Small intestine (tissue), 7 donors: ENCODE data around the gene PIANP. TPM values are rescaled to one million over a fixed set of nuclear protein-coding genes. Genes with fewer than 3 reads are reported as not detected.

ENCODE experiments used
- DNase-seq, 2 donors: peaks; one replicate each; pipeline versions ENCODE4 v3.0.0 to v3.0.0-alpha.2; 2013
- FAIRE-seq: peaks from 2 replicates; lab custom pipeline; 2012; peaks lifted over from hg19 to GRCh38; lab: Jason Lieb, UNC
- H3K27ac ChIP-seq, 3 donors: one replicate each; pipeline ENCODE4 v1.5.1; 2013; ENCODE audit warnings: low read length in 2 of 3, mild to moderate bottlenecking in 2 of 3, control low read depth in 1 of 3, inconsistent platforms in 1 of 3, low read depth in 1 of 3, moderate library complexity in 1 of 3
- H3K27me3 ChIP-seq, 3 donors: one replicate each; pipeline ENCODE4 v1.6.1; 2013; ENCODE audit warnings: low read length in 3 of 3, inconsistent platforms in 1 of 3; ENCODE audit not compliant: control insufficient read depth in 3 of 3, insufficient read depth in 3 of 3
- H3K36me3 ChIP-seq, 3 donors: one replicate each; pipeline ENCODE4 v1.6.1; 2013; ENCODE audit warnings: low read length in 3 of 3, inconsistent platforms in 1 of 3, low read depth in 1 of 3, mild to moderate bottlenecking in 1 of 3, moderate library complexity in 1 of 3; ENCODE audit not compliant: control insufficient read depth in 3 of 3, insufficient read depth in 2 of 3
- H3K4me1 ChIP-seq, 3 donors: one replicate each; pipeline ENCODE4 v1.6.1; 2013; ENCODE audit warnings: low read length in 2 of 3, inconsistent platforms in 1 of 3, low read depth in 1 of 3, mild to moderate bottlenecking in 1 of 3, moderate library complexity in 1 of 3; ENCODE audit not compliant: control insufficient read depth in 3 of 3, insufficient read depth in 2 of 3
- H3K4me3 ChIP-seq, 3 donors: one replicate each; pipeline ENCODE4 v1.5.1; 2013; ENCODE audit warnings: low read length in 3 of 3, control low read depth in 1 of 3, inconsistent platforms in 1 of 3, low read depth in 1 of 3, mild to moderate bottlenecking in 1 of 3, moderate library complexity in 1 of 3
- H3K9me3 ChIP-seq, 2 donors: one replicate each; pipeline ENCODE4 v1.6.1; 2013; ENCODE audit warnings: low read depth in 1 of 2, low read length in 1 of 2; ENCODE audit not compliant: control insufficient read depth in 2 of 2, insufficient read depth in 1 of 2
- WGBS, 3 donors: extraction: QIAGEN DNeasy Blood & Tissue Kit; methylation state at CpG; one replicate each; pipeline ENCODE4 v1.1.7; 2013; 5-methylcytosine and 5-hydroxymethylcytosine counted together
- polyA plus RNA-seq, 4 donors: library from polyadenylated mRNA; stranded (reverse) in 3 of 4; unstranded in 1 of 4; fragments of 200-250 nt in 3 of 4; fragments of 120-200 nt in 1 of 4; gene quantifications; one replicate each; pipeline versions ENCODE4 v1.2.1 to v1.2.3, GENCODE V29; 2013
- donor health status: healthy with polysubstance abuse.
- donor health status: control.
- donor health status: control.
- donor health status: Bipolar disorder and iron deficiency.
- donor health status: healthy.

Gene PIANP
- polyA plus RNA-seq, 4 donors: 1.7 to 3.4 TPM; not detected in 2

DNA sequence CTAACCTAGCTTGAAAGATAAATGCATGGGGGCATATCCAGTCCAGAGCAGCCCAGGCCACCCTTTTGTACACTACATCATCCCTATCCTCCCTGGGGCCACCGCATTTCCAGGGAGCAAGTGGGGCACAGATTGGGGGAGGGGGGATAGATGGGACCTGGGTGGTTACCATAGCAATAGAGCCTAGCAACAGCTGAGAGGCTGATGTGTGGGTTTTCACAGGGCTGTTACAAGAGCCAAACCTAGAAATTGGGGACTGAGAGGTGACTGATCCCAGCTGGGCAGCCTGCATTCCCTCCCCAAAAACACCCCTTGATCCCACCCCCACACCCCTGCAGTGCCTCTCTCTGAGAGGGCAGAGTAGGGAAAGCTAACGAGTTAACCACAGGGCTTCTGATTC, 7.7 kb downstream of the PIANP start:
- H3K27me3 ChIP-seq: peaks cover 0 to 17% (median 0%) of the 10 kb centered on the region in 3 donors
- peaks cover 0 to 6% (median 0%) of the 10 kb centered on the region in 3 donors for H3K36me3 ChIP-seq
- DNase-seq (no peak), FAIRE-seq (no peak)
- peaks cover 0 to 2% (median 2%) of the 10 kb centered on the region in 3 donors for H3K4me1 ChIP-seq
- H3K9me3 ChIP-seq: no peaks in the 10 kb centered on the region
- no peak overlapping the region for H3K27ac ChIP-seq
- no peak overlapping the region for H3K4me3 ChIP-seq
- 58 to 78% (median 64%) methylated on average over 2 of the region's 2 CpGs for WGBS, 3 donors

DNA sequence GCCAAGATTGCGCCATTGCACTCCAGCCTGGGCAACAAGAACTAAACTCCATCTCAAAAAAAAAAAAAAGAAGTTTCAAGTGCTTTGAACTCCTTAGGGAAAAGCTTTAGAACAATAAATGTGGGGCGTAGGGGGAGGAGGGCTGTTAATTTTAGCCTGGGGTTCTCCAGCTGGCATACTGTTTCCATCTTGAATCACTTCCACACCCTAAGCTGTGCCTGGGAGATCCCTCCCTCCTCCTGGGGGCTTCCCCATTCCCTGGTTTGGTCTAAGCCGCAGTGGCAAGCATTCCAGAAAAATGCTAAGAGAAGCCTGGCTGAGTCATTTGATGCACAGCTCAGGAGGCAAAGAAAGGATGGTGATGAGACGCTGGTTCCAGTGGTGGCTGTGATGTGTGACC, 9.1 kb downstream of the PIANP start:
- Histone ChIP-seq H3K4me3 (no peak overlapping the region), H3K27me3 (peaks cover 0 to 4% (median 0%) of the 10 kb centered on the region in 3 donors), H3K36me3 (peaks cover 0 to 9% (median 0%) of the 10 kb centered on the region in 3 donors), H3K4me1 (peaks cover 0 to 11% (median 11%) of the 10 kb centered on the region in 3 donors), H3K9me3 (no peaks in the 10 kb centered on the region), H3K27ac (no peak overlapping the region)
- 84 to 96% (median 89%) methylated on average over 4 of the region's 4 CpGs for WGBS, 3 donors
- DNase-seq: no peak
- no peak for FAIRE-seq

DNA sequence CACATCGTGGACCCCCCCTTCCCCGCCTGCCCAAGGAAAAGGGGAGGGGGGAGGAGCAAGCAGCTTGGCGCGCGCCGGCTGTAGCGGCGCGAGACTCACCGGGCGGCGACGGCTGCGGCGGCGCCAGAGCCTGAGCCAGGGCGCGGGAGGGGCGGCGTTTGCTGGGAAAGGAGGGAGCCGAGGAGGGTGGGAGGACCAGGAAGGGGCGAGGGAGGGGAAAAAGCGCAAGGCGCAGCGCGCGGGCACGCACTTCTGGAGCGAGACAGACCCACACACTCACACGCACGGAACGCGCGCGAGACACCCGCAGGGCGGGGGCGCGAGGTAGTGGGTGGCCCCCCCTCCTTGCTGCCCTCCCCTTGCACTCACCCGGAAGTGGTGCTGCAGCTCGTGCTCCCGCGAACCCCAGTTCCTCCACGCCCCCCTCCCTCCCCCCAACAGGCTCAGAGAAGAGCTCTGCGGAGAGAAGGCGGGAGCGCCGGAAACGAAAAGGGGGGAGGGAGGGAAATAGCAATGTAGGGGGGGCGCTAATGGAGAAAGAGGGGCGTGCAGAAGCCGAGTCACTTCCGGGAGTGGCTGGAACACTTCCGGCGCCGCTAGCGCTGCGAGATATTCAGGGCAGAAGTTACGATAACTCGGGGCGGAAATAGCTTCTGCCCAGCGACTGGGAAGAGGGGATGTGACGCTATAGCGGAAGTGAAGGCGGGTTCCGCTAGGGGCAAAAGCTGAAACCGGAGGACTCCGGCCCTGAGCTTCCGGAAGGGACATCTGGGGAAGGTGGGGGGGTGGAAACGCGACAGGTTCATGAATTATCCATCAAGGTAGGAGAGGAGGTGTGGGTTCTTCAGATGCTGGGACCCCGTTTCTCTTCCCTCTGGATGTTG, 11.4 kb downstream of the PIANP start, which contains the start of gene ZNF384:
TSS of gene ZNF384 (minus strand) at position 377 of the 884 bp plus-strand sequence. CDS start 9,855 bp downstream, outside the sequence.
- no peaks in the 10 kb centered on the region for H3K9me3 ChIP-seq
- H3K4me3 ChIP-seq: peak within 1 kb of the TSS; percentile 77 to 92 (median 81)
- peak within 1 kb of the TSS; percentile 91 to 95 (median 95) for H3K27ac ChIP-seq
- peaks cover 0 to 11% (median 11%) of the 10 kb centered on the region in 3 donors for H3K4me1 ChIP-seq
- H3K36me3 ChIP-seq: peaks cover 0 to 13% (median 5%) of the 10 kb centered on the region in 3 donors
- 0 to 1% (median 0%) methylated on average over 58 to 72 of the region's 72 CpGs for WGBS, 3 donors
- H3K27me3 ChIP-seq: no peaks in the 10 kb centered on the region
- FAIRE-seq (no peak), DNase-seq (peak; percentile 99)

DNA sequence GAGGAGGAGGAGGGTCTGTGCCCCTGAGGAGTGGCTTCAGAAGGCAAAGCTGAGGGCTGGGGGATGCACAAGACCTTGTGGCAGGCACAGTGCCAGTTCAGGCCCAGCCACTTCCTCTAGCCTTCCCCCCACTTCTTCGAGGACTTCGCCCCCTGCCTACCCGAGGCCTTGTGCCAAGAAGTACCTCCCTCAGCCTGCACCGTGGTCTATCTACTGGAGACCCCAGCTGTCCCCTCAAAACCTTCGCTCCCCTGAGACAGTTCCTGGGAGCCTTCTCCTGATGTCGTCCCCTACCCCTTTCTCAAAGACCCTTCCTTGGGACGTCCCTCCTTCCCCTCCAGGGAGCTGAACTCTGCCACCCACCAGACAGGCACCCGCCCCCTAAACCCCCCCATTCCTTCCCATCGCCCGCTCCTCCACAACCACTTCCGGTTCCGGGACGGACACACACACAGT, 12.0 kb downstream of the PIANP start:
- H3K9me3 ChIP-seq: no peaks in the 10 kb centered on the region
- H3K27ac ChIP-seq: peak overlapping the region; percentile 91 to 95 (median 95)
- FAIRE-seq (no peak), DNase-seq (peak; percentile 78 to 90)
- peak overlapping the region; percentile 77 to 92 (median 81) for H3K4me3 ChIP-seq
- H3K27me3 ChIP-seq: no peaks in the 10 kb centered on the region
- WGBS, 3 donors: 0 to 1% (median 0%) methylated on average over 13 of the region's 13 CpGs
- H3K4me1 ChIP-seq: peaks cover 0 to 11% (median 11%) of the 10 kb centered on the region in 3 donors
- H3K36me3 ChIP-seq: peaks cover under 1 to 16% (median 5%) of the 10 kb centered on the region in 3 donors

DNA sequence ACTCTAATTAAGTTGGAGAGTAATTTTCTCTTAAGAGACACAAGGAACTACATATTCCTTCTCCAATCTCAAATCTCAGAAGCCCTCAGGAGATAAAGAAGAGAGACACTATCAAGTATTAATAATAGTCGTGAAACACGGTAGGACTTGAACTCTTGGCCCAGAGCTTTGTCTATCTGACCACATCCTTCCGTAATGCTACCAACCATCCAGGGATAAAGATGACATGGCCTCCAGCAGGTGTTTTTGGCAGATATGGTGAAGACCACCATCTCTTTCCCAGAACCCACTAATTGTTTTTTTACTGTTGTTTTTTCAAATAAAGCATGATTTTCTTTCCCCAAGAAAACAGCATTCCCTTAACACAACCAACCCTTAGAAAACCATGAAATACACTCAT, 14.8 kb downstream of the PIANP start:
- FAIRE-seq: no peak
- no peak for DNase-seq
- Histone ChIP-seq H3K27me3 (no peaks in the 10 kb centered on the region), H3K4me3 (no peak overlapping the region), H3K36me3 (peaks cover 2 to 24% (median 5%) of the 10 kb centered on the region in 3 donors), H3K9me3 (no peaks in the 10 kb centered on the region), H3K27ac (no peak overlapping the region), H3K4me1 (peaks cover 0 to 11% (median 11%) of the 10 kb centered on the region in 3 donors)
- WGBS, 3 donors: 73 to 83% (median 75%) methylated on average over 3 of the region's 3 CpGs

DNA sequence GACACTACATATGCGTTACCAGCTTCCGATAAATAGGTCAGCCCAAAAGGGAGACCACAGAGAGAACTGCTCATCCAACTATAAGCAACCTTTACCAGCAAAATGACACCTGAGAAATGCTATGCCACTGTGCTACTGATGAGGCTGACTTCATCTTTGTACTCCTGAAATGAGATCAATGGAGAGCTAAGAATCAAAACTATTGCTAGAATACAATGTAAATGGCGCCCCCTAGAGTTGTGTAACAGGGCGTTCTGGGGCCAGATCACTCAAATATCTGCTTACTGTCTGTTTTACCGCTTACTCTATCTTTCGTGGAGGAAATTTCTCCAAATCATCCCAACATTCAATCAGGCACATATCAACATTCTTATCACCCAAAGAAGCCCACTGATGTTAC, 16.0 kb downstream of the PIANP start:
- Histone ChIP-seq H3K4me1 (peaks cover 0 to 11% (median 9%) of the 10 kb centered on the region in 3 donors), H3K9me3 (no peaks in the 10 kb centered on the region), H3K4me3 (no peak overlapping the region), H3K27me3 (no peaks in the 10 kb centered on the region), H3K27ac (no peak overlapping the region), H3K36me3 (peaks cover 4 to 35% (median 5%) of the 10 kb centered on the region in 3 donors)
- WGBS, 3 donors: 57 to 59% (median 59%) methylated on average over 6 of the region's 6 CpGs
- DNase-seq (peak; percentile 34 to 37), FAIRE-seq (no peak)

DNA sequence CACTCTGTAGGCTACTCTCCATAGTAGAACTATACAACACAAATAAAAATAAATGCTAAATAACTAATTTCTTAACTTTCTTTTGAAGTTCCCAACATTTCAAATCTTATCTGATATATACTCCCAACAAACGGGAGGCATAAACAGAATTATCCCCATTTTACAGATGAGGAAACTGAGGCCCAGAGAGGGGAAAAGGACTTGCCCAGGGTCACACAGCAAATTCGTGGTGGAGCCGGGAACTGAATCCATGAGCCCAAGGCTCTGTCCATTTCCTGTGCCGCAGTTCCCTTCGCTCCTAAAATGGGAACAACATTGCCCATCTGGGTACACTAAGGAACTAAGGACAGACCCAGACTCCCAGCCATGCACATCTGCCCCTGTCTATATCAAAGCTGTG, 23.7 kb downstream of the PIANP start:
- Histone ChIP-seq H3K27ac (no peak overlapping the region), H3K27me3 (no peaks in the 10 kb centered on the region), H3K4me3 (no peak overlapping the region), H3K36me3 (peaks cover 30 to 60% (median 39%) of the 10 kb centered on the region in 3 donors), H3K4me1 (no peaks in the 10 kb centered on the region), H3K9me3 (no peaks in the 10 kb centered on the region)
- FAIRE-seq: no peak
- no peak for DNase-seq
- WGBS, 3 donors: 85 to 96% (median 93%) methylated on average over 5 of the region's 5 CpGs

DNA sequence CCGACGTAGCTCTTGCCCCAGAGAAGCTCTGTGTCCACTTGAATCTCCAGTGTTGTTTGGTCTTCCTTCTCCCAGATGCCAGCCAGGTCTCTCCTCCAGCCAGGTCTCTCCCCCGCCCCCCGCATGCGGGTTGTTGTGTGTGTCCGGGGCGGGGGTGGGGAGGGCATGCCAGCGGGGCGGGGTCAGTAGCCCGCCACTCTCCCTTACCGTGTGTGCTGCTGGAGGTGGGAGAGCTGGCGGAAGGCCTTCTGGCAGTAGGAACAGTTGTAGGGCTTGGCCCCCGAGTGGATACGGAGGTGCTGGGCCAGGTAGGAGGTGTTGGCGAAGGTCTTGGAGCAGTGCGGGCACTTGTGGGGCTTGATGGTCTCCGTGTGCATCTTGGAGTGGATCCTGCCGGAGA, 28.5 kb downstream of the PIANP start:
- no peak for FAIRE-seq
- 90 to 92% (median 92%) methylated on average over 17 to 18 of the region's 18 CpGs for WGBS, 3 donors
- peaks cover 45 to 67% (median 52%) of the 10 kb centered on the region in 3 donors for H3K36me3 ChIP-seq
- H3K27ac ChIP-seq: no peak overlapping the region
- no peak overlapping the region for H3K4me3 ChIP-seq
- DNase-seq: no peak
- no peaks in the 10 kb centered on the region for H3K9me3 ChIP-seq
- no peaks in the 10 kb centered on the region for H3K27me3 ChIP-seq
- no peaks in the 10 kb centered on the region for H3K4me1 ChIP-seq
